CD4-positive, alpha-beta T cell treated with Interleukin-10 for 1 hour (primary cell): ENCODE measurements around the gene HIVEP3.

Source experiments
- DNase-seq: peaks from one replicate; pipeline ENCODE4 v3.0.0-alpha.2; 2020

The HIVEP3 gene

DNA sequence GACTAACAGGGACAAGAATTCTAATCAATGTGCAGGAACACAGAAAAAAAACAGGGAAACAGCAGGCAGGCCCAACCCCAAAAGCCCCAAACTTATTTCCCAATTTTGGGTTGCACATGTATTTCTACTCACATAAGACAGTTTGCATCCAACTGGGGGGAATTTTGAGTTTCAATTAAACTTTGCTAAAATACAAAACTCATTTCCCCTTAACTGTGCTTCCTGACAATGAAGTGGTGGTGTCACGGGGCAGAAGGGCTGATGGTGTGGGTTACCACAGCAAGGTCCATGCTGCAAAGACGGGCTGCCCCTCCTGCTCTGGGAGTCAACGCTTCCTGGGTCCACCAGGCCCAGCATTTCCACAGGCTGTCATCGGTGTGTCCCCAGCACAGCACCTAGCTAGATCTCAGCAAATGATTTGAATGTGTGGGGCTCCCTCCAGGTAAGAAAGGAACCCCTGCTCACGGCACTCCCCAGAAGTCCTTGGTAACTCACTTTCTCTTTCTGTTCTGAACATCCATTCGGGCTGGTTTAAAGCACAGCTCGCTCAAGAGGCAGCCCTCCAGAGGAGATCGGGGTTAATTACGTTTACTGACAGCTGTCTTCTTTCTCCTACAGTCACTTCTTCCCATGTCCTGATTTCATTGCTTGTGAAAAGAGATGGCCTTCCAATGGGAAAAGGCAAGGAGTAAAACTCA, 27.4 kb downstream of the HIVEP3 start:
- DNase-seq = peak; percentile 81

DNA sequence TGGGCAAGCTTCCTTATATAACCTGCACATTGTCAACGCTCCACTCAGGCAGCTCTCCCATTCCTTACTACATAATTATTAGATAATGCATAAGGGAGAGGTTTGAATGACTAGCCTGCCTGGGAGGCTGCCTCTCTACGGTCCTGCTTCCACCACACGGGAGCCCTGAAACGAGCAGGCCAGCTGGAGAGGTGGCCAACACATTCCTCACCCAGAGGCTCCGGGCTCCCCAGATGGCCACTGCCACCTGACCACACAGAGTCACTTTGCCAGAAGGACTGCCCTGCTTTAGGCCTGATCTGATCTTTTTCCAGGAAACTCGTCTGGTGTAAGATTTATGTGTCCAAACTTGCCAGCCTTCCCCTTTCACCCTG, 27.9 kb downstream of the HIVEP3 start:
- no peak for DNase-seq

DNA sequence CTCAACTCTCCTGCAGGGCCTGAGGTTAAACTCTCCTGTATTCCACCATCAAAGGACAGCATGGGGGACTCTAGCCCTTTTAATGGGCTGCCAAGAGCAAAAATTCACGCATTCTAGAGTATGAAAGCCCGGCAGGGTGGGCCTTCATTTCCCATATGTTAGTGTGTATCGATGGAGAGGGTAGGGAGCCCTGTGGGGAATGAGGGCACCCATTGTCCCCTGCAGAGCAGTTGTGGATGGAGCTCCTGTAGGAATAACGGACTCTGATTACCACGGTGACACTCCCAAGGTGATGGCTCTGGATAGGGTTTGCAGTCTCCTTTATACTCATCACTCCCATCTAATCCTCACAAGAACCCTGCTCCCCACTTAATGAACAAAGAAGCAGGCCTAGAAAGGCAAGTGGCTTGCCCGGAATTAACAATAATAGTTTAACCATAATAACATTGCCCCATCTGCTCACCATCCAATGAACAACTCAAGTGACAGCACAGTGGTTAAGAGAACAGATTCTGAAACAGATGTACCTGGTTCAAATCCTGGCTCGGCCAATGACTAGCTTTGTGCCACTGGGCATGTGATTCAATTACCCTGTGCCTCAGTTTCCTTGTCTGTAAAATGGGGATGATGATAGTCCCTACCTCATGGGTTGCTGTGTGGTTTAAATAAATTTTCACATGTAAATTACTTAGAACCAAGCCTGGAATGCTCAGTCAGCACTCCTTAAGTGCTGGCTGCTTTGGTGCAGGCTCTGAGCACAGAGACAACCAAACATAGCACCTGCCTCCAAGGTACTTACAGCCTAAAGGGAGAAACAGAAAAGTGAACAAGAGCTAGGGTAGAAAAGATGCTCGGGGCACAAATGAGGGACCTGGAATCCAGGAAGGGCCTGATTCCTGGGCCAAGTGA, 29.0 kb downstream of the HIVEP3 start:
- DNase-seq = no peak

DNA sequence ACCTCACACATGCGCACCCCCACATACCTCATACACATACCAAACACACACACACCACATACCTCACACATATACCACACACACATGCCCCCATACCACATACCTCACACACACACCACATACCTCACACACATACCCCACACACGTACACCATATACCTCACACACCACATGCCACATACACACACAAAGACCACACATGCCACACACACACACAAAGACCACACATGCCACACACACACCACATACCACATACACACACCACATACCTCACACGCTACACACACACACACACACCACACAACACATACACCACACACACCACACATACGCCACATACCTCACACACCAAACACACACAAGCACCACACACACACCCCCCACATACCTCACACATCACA, 30.0 kb downstream of the HIVEP3 start:
- DNase-seq = peak; percentile 32

DNA sequence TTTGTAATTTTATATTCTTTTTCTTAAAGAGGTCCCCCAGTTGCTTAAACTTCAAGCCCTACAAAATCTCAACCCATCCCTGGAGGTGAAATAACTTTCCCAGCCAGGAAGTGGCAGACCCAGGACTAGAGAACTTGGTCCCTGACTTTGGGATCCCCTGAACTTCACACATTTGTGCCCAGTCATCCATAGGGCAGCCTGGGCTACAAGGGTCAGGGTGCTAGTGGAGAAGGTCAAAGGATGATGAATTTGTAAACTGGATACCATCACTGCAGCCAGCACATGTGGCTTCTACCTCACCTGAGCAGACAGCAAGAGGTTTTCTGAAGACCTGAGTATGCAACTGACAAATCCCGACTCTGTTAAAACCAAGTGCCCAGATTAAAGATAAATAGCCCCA, 31.4 kb downstream of the HIVEP3 start:
- no peak for DNase-seq

DNA sequence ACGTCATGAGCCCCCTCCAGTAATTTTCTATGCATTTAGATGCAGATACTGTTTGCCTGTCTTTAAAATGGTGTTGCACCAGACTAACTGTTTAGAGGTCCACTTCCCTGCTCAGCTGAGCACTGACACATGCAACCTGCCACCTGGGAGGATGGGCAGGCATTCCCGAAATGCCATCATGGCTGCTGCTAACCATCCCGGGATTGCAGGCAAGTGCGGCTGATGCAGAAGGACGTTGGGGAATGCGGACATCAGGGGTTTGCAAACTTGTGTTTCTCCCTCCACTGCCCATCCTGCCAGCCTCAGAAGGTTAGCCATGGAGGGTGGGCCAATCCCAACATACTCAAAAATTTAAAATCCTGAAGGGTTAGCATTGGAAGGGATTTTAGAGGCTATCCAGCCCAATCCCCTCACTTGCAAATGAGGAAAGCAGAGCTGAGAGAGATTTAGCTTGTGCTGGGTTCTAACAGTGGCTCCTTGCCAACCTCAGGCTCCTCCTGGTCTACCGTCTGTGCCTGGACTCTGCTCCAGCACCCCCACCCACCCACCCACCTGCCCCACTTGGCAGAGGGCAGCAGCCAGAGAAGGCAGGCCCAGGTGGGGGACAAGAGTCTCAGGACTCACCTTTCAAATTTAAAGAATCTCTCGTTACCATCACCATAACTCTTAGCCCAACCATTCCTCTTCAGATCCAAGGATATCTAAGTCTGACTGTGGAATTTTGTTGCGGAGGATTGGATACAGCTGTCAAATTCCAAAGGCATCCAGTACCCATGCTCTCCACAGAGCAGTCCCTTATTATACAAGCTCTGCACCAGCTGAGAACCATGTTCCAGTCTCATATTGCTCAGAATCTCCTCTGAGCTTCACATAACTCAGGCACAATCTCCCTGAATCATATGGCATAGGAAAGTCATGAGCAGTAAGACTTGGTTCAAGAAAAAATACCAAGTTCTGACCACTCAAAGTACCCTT, 34.2 kb downstream of the HIVEP3 start:
- no peak for DNase-seq

DNA sequence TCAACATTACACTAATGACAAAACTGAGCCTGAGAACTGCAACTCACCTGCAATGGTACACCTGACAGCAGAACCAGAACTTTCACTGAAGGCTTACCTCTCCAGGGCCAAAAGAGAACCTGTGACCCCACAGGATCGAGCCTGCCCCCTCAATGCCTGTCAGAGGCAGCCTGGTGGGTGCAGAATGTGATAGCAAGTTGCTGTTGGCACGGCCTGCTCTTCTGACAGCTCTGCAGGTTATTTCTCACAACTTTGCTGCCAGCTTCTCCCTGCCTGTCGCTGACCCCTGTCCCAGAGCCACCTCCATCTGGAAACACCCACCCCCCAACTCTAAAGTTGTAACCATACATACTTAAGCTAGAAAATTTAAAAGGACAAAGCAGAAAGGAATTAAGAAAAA, 35.2 kb downstream of the HIVEP3 start:
- DNase-seq = no peak

DNA sequence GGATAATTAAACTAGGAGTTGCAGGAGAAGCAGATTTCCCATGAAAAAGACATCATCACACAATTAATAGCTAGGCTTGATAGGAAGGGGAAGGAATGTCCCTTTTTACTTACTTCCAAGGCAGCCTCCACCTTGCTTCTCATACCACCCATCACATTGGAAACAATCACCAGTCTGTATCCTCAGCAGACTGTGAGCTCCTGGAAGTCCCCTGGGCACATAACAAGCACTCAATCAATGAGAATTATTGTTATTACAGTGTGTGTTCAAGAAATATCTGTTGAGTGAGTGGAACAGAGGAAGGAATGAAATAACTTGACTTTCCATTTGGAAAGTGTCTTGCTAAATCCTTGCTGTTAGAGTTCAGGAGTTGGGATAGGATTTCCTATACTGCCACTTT, 36.2 kb downstream of the HIVEP3 start:
- DNase-seq = no peak

DNA sequence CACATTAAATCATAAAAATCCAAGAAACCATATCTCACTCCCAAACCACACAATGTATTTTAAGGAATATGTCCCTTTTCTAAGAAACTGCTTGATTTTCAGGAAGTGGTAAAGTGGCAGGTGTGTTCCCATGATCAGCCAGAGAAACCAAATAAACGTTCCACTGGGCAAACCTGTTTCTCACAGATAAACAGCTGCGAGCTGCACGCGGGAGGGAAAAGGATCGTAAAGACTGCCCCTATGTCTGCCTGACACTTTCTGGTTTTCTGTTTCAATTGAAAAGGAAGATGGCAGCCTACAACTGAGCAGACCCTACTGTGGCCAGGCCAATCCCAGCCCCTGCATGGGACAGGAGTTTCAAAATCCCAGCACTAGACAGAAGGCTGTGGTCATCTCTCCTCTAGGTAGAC, 36.6 kb downstream of the HIVEP3 start:
- DNase-seq = no peak

DNA sequence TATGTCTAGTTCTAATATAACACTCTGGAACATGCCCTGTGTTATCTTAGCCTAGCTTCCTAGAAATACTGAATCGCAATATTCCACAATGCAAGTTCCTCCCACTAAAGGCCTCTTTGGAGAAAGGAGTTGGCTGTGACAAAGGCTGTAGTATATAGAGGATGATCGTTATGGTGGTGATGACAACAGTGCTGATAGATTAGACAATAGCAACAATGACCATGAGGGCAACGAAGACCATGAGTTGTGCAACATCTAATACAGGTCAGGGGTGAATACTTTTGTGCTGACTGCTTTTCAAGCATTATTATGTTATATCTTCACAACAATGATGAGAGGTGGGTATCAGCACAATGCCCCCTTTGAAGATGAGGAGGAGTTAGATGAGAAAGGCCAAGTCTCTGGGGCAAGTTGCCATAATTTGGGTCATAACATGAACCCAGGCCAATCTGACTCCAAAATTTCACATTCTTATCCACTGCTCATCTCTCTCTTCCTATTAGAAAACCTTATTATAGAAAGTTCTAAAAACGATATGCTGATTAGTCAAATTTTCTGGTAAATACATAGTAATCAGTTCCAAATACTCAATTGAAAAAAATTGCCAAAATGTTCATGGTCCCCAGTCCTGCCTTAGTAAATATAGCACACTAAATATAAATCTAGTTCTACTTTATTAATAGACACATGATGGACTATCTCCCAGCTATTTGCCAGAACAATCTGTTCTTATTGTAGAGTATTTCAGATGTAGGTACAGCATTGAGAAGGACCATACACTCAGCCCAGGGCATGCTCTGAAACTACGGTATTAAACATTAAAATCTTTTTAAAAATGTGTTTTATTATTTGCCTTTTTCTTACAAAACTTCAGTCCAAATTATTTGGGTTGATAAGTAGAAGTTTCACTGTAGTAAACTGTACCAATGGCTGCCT, 37.5 kb downstream of the HIVEP3 start:
- DNase-seq = no peak

DNA sequence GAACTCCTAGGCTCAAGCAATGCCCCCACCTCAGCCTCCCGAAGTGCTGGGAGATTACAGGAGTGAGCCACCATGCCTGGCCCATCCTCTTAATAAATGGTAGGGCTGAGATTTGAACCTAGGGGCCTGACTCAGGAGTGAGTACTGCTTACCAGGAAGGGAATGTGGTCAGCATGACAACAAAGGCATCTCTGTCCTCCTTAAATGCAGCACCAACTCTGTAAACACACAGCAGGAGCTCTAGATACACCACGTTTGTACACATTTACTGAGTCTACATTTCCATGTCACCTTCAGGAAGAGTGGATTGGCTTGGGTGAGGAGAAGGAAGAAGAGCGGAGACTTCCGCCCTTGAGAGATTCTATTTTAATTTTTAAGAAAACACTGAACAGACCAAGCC, 38.5 kb downstream of the HIVEP3 start:
- no peak for DNase-seq

DNA sequence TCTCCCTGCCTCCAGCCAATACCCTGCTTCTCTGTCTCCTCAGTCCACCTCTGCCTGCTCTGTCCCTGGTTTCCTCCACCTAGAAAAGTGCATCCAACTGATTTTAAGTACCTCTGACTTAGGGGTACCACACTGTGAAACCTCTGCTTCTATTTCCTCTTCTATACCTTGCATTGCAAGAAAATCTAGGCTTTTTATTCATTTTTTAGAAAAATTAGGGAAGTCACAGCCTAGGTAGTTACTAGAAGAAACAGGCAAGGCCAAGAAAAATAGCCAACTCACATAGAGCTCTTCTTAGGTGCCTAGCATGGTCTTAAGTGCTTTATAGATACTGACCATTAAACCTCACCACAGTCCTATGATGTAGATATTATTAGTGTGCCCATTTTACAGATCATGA, 39.1 kb downstream of the HIVEP3 start:
- DNase-seq = no peak

DNA sequence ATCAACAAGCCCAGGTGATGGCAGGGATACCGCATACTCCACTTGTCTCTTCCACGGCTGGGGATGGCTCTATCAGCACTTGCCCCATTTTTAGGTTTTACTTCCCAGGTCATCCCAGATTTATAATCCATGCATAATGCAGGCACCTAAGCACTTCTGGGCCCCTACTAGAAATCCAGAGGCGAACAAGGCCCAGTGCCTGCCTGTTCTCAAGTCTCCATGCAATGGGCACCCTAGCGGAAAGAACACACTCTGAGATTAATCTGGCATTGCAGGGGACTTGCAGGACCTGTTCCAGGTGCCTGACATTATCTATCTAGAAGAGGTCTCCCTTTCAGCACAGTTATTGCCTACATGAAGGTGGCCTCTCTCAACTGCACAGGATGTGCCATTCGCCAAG, 39.8 kb downstream of the HIVEP3 start:
- no peak for DNase-seq

DNA sequence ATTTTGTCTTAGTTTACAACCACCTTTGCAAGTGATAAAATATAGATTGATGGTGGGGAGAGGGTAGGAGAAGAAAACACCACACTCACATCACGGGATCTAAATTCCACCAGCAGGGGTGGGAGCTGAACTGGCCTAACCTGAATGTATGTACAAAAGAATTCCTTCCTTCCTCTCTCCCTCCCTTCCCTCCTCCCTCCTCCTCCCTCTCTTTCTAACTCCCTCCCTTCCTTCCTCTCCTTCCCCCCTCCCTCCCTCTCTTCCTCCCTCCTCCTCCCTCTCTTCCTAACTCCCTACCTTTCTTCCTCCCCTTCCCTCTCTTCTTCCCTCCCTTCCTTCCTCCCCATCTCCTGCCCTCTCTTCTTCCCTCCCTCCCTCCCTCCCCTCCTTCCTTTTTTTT, 40.2 kb downstream of the HIVEP3 start:
- no peak for DNase-seq

DNA sequence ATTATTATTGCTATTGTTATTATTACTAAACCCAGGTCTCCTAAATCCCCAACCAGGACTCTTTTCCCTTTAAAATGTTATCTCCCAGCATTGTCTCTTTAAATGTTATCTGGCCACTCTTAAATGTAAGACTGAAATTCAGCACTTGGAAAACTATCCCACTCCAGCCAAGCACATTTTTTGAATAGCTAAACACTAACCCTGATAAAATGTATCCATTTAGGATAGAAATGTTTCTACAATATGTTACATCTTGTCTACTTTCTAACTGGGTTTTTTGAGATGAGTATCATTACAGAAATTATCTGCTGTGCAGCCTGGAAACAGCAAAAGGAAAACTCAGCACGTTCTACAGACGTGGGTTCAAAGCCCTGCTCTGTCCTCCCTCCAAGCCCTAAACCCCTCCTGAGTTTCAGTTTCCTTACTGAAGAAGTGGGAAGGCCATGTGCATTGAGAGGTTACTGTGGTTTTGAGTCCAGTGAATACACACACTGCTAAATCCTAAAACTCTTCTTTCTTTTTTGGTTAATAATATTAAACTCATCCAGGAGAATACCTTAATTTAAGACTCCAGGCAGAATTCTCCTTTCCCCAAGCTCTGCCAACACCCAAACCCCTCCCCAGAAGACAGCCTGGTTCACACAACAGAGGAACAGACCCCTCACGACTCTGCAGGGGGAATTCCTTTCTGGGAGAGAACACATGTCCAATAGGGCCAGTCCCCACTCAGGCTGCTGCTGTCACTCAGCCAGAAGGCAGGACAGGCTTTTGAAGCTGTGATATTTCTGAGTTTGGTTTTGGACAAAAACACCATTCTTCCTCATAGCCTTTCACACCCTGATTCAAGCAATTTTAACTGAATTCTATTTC, 41.9 kb downstream of the HIVEP3 start:
- DNase-seq = no peak

DNA sequence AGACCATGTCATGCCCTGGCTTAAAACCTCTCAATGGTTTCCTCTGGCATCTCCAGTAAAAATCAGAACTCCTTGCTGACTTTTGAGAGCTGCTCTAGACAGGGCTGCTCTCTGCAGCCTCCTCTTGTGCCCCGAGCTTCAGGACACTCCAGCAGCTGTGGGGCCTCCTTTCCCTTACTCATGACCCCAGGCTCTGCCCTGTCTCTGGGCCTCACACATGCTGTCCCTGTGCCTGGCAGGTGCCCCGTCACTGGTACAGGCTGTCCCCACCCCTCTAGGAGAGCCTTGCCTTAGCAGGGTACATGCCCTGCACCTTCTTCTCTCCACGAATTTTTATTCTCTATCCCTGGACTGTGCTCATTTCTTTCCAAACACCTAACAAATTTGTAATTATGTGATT, 43.2 kb downstream of the HIVEP3 start:
- no peak for DNase-seq

DNA sequence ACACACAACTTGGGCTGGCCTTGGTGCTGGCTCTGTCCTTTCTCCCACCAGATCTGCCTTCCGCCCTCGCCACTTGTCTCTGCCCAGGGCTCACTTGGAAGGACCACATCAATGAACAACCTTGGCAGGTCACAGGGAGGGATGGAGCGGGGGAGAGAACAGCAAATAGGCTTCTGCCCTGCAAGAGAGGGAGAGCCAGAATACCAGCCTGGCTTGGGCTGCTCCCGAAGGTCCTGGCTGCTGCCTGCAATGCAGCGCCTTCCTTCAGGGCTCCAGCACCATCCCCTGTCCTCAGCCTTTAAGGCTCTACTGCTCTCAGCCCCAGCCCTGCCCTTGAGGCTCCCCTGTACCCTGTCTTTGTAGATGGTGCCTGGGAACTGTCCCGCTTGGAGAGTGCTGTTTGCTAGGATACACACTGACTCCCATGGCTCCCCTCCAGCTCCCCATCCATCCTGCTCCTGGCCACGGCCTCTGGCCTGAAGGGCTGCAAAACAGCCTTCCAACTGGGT, 43.8 kb downstream of the HIVEP3 start:
- no peak for DNase-seq

DNA sequence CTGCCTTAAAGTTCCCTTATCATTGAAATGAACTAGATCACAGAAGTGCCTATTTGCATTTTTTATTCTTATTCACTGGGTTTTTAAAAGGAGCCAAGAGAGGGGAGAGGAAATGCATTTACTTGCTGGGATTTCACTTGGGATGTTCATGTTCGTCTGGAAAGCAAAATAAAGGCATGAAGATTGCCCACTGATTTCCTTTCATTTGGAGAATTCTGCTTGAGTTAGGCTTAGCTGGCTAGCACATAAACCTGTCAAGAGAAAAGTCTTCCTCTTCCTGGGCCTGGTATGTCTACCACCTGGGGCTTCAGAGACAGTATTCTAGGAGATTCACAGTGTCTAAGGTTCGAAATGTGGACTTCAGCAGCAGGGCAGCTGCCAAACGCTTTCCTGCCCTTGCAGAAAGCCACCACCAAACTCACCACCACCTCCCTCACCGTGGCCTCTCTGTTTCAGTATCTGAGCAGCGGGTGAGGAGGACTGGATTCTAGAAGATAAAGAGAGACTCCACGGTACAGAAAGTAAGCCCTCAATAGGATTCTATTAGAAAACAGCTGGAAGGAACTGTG, 44.5 kb downstream of the HIVEP3 start:
- no peak for DNase-seq

DNA sequence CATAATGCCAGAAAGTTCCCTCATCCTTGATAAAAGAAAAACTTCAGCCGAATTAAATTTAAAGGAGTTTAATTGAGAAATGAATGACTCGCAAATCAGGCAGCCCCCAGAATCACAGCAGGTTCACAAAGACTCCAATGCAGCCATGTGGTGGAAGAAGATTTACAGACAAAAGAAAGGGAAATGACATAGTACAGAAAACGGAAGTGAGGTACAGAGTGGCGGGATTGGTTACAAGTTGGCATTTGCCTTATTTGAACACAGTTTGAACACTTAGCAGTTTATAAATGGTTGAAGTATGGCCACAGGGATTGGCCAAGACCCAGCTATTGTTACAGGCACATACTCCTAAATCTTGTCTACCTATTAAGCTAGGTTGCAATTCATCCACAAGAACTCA, 46.6 kb downstream of the HIVEP3 start:
- DNase-seq = no peak

DNA sequence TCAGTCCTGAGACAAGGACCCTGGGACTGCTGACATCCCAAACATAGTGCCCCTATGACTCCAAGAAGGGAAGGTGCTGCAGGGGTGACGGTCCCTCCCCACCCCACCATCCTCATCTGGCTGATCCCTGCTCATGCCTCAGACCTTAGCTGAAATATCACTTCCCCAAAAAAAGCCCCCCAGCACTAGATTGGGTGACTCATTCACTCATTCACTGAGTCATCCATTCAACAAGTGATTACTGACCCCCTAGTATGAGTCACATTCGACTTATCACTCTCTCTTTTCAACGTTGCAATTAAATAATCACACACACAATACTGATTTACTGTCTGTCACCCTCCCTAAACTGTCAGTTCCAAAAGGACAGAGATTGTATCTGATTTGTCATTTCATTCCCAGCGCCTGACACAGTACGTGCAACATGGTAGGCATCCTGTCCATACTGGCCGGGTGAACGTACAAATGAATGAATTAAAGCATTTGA, 48.6 kb downstream of the HIVEP3 start:
- no peak for DNase-seq
